COR-L47 (cell line): ENCODE data around the gene UBASH3A.

Experiments
- DNase-seq: peaks from one replicate; lab custom pipeline; 2025; lab: John Stamatoyannopoulos, UW

Gene UBASH3A

DNA sequence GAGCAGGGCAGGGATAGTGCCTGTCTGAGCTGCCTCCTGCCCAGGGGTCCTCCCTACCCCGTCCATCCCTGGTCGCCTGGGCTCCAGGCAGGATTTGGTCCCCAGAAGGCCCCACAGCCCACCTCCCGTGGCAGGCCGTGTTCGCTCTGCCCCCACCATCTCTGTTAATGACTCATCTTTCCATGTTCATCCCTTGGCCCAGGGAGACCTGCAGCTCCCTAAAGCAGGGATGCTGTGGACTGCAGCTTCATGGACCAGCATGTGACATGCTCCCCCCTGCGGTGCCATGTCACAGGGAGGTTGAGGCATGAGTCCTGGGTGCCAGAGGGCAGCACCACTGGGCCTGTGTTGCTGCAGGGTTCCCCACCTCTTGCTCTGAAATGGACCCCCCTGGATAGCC, 26.8 kb downstream of the UBASH3A start:
- no peak for DNase-seq

GRCh38 chr21:42431196-42431595, 27.5 kb downstream of the UBASH3A start:
- DNase-seq, result no peak

DNA sequence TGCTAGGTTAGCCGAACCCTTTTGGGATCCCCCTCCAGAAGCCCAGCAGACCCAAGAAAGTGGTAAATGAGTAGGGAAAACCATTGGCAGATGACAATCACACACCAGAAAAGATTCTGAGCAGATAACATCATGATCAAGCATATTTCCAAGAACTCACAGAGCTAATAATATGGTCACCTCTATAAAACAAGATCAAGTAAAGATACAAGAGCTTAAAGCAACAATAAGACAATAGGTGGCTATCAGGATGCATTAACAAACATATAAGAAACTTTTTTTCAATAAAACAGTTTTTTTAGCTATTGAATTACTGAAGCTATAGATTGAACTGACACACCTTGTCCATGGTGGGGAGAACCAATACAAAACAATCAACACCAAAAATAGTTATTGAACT, 29.0 kb downstream of the UBASH3A start:
- no peak for DNase-seq

DNA sequence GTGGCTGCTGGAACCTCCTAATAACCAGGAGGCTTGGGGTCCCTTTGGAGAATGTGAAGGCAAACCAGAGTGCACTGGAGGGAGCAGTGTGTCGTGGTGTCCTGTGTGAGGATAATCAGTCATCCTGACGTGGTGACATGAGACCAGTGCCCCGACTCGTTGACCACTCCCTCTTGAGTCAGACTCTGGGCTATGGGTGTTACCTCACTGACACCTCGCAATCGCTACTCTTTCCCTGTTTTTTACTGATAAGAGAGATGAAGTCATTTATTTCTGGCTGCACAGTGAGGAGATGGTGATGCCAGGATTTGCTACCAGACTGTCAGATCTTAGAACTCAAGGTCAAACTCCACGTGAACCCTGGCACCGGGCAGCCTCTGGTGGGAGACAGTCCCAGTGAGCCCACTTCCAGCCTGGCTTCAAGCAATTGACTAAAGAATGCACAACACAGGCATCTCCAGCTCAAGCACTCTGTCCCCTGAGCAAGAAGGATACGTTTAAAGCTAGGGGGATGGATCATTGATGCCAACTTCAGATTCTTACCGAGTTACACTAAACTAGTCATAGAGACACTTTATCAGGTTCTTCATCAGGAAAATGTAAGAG, 30.3 kb downstream of the UBASH3A start:
- DNase-seq, result no peak

DNA sequence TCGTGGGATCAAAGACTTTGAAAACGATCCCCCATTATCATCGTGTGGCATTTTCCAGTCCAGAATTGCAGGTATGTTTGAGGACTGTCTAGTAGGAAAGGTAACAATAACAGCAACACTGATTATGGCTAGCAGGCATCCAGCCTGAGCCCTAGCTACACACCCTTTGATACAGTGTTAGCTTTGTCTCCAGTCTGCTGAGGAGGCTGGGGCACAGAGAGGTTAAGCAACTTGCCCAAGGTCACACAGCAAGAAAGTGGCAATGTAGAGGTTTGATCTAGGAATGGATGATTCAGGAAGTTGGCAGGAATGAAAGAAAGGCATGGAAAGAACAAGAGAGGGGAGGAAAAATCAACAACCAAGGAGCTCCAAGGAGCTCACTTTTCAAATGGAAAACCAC, 31.2 kb downstream of the UBASH3A start:
- DNase-seq, result no peak

- DNase-seq, result no peak
Observed at GRCh38 chr21:42435401-42435800, 31.7 kb downstream of the UBASH3A start.

- DNase-seq, result no peak
Observed at GRCh38 chr21:42435833-42436232, 32.1 kb downstream of the UBASH3A start.

- no peak for DNase-seq
Observed at GRCh38 chr21:42436914-42437313, 33.2 kb downstream of the UBASH3A start.

DNA sequence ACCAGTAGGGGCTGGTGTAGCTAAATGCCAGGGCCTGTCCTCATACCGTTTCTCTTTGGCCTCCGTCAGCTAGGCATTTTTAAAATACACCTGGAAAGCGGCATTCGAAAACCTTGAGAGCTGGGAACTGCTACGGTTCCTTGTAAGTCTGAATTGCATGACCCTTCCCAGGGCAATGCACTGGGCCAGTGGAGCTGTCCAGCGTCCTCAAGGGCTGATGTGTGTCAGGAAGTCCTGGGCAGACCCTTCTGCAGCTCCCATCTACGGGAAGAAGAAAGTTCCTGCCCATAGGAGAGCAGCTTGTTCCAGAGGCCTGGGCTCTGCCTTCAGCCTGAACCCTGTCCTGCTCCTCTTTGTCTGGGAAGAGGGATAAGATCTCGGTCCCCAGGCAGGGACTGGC, 34.1 kb downstream of the UBASH3A start:
- DNase-seq, result no peak

DNA sequence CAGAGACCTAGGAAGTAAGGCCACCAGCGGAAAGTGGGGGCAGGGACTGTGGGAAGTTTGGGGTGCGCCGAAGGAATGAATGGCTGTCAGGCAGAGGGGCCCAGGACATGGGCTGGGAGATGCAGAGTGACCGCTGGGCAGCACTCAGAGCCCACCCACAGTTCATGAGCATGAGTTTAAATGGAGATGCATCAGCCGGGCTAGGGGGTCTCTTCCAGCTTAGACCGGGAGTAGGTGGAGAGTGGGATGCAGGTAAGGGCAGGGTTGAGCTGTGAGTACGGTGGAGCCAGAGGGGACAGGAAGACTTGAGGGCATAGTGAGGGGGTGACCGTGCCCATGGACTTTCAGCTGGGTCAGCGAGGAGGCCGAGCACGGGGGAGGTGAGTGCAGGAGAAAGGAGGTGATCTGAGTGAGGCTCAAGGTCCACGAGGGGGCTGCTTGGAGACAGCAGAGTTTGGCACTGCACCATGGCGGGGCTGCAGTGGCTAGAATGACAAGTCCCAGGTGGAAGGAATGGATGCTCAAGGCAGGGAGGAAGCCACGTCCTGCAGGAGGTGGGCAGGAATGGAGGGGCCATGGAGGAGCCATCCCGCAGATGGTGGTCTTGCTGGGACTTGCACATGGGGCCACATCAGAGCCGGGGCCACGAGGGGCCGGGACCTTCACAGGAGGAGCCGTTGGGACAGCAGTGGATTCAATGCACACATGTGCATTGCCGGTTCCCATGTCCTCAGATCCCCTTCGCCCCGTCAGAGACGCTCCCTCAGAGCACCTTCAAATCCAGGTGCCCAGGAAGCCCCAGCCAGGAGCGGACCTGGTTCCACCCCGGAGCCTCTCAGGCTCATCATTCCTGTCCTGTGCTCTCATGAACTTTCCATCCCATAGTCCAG, 34.9 kb downstream of the UBASH3A start:
- DNase-seq, result no peak

DNA sequence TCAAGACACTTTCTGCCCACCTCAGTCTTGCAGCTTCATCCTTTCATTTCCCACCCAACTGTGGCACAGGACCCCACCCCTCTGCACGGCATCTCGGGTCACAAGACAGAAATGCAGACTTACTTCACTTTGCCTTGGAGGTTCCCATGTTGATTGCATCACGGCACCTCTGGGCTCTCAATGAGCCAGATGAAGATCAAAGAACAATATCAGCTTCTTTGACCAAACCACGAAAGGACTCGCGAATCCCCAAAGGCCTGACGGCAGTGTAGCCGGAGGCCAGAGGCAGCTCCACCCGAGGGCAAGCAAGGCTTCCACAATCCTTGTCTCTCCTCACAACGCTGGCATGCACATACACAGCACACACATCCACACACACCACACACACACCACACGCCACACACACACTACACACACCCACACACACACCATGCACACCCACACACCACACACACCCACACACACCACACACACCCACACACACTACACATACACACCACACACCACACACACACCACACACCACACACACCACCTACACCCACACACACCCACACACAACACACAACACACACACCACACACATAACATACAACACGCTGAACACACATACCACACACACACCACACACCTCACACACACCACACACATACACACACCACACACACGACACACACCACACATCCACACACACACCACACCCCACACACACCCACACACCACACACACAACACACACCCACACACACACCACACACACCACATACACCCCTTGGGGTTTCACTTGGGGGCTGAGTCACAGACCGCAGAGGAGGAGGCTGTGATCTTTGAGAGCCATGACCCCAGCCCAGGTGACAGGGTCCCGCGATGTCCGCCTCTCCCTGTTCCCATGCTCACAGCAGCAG, 35.8 kb downstream of the UBASH3A start:
- no peak for DNase-seq

GRCh38 chr21:42440187-42440792, 36.6 kb downstream of the UBASH3A start:
- no peak for DNase-seq

DNA sequence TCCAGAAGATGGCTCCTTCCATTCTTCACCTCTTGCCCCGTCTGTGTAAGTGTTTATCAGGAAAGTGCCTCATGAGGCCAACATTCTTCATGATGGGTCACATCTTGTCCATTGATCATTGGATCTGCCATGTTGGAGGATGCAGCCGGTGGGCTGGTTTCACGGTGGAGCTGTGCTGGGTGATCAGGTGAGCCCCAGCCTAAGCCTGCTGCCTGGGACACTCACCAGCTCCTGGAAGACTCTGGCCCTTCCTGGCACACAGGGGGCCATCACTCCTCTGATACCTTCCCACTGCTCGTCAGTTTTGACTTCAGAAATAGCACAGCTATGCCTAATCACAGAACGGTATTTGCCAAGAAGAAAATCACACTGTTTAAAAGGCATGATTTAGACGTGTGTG, 38.3 kb downstream of the UBASH3A start:
- DNase-seq, result no peak

DNA sequence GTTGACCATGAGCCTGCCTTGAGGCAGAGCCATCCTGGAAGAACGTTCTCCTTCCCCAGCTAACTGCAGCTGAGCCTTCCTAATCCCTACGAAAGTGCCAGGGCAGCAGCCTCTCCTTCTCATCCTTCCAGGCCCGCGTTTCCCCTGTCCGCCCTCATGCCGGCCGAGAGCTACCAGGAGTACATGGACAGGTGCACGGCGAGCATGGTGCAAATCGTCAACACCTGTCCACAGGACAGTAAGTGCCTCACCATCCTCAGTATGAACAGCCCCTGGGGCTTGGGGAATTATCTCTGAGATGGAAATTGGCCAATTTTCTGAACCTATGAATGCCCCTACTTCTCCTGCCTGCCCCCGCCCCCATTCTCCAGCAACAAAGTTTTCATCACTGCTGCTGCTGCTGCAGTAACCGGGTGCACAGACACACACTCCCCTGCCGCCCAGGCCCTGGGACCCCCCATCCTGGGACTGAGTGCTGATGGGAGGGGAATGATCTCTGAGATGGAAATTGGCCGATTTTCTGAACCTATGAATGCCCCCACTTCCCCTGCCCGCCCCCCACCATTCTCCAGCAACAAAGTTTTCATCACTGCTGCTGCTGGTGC, 39.6 kb downstream of the UBASH3A start:
- DNase-seq, result no peak

DNA sequence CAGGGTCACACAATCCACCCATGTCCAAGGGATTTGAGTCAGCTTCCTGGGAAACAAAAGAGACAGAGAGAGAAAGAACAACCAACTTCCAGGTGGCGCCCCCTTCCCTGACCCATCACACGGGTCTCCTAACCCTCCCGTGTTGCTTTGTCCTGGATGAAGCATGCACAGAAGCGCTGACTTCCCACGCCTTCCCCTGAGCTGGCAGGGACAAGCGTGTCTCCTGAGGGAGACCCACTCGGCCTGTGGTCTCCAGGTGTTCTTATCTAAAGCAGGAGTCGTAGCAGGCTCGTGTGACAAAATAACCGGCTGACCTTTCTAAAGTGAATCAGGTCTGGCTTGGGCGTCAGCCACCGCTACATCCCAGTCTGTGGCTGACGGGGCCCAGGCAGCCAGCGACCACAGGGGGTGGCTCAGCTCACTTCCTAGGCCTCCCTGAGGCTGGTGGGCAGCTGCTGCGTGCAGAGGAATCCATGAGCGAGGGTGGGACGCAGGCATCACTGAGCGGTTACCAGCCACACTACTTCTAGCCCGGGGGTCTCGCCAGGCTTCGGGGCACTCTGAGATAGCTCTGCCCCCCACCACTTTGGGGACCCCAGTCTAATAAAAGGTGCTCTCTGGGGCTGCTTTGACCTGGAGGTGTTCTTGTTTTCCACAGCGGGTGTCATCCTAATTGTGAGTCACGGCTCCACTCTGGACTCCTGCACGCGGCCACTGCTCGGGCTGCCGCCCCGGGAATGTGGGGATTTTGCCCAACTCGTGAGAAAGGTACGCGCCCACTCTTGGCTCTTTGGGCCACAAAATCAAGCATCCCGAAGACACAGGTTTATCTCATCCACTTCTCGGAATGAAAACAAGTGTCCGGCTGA, 40.4 kb downstream of the UBASH3A start:
- DNase-seq, result no peak

GRCh38 chr21:42444745-42445059, 41.0 kb downstream of the UBASH3A start:
- no peak for DNase-seq

DNA sequence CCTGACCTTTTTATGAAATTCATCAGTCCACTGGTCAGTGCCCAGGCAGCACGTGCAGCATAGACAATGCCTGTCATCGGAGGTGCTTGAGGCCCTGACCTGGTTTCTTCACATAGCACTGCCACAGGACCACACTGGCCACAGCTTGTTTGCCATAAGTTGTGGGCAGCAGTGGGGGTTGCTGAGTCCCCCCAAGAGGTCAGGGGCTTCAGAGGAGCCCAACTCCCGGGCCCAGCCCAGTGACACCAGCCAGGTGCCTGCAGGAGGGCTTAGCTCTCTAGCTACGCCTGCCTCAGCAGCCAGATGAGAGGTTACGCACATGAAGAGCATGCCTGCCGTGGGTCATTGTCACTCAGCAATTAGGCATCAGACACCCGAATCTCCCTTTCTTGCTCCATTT, 41.6 kb downstream of the UBASH3A start:
- no peak for DNase-seq

DNA sequence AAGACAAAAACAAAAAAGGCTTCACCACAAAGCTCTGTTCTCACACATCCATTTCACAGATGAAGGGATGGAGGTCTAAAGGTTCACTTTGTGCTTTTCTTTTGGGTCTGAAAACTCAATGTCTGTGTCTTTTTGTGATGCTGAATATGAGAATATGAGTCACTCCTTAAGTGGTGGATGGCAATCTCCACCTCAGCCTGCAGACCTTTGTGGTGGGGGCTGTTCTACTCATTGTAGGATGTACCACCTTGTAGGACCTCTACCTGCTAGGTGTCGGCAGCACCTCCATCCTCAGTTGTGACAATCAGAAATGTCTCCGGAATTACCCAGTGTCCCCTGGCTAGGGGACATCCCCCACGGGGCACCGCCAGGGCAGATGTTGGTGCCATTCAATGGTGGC, 42.8 kb downstream of the UBASH3A start:
- no peak for DNase-seq

DNA sequence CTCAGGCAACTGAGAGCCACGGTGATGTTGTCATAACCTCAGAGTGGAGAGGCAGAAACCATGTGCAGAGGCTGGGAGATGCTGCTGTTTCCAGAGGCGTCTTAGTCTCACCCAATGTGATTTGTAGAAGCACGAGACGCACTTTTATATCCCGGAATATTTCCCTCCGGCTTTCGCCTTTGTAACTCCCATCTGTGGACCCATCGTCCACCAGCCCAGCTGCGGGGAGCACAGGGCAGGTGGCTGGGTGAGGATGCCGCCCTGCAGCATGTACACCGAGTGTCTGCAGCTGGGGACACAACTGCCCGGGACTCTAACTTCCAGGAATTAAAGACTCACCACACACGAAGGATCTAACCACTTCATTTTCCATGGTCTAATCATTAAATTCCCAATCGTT, 43.5 kb downstream of the UBASH3A start:
- no peak for DNase-seq

DNA sequence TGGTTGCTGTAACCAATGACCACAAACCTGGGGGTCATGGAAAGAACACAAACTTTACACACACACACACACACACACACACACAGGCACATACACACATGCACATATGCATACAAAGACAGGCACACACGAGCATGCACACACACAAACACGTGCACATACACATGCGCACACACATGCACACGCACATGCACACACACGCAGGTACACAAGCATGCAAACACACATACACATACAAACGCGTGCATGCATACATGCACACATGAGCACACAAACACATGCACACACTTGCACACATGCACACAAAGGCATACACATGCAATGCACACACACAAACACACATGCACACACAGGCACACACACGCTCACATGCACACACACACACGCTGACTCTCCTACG, 44.0 kb downstream of the UBASH3A start:
- DNase-seq, result no peak

GRCh38 chr21:42448686-42449085, 45.0 kb downstream of the UBASH3A start:
- no peak for DNase-seq
